Caco-2 (cell line): ENCODE measurements around the gene HELB. TPM values are rescaled to one million over a fixed set of nuclear protein-coding genes. Genes with fewer than 3 reads are reported as not detected.

ENCODE experiments used
- BruUV-seq: library from RNA; stranded (reverse); fragments of 400-500 nt; replicated peaks from 2 replicates; lab custom pipeline; 2021; lab: Mats Ljungman, UMichigan
- CTCF ChIA-PET: fragments of 300-600 bp; sonication (Branson Sonifier 250); formaldehyde crosslinking; loops from one replicate; lab custom pipeline; 2022; ENCODE audit warnings: antibody characterized with exemption; lab: Charles Lee
- POLR2A ChIA-PET: fragments of 300-600 bp; sonication (Branson Sonifier 250); formaldehyde crosslinking; loops from one replicate; lab custom pipeline; 2022; ENCODE audit warnings: antibody characterized with exemption; lab: Charles Lee
- DNase-seq, 2 experiments: peaks; one replicate each; pipeline versions ENCODE4 v3.0.0 to v3.0.0-alpha.2; 2020 to 2022
- H3K27me3 ChIP-seq: replicated peaks from 2 replicates; pipeline ENCODE4 v1.6.0; 2011; ENCODE audit warnings: low read length; ENCODE audit not compliant: control insufficient read depth, insufficient read depth
- H3K36me3 ChIP-seq: 2 replicates; pipeline ENCODE4 v1.5.1; 2011; ENCODE audit warnings: low read length; ENCODE audit not compliant: control insufficient read depth, insufficient read depth
- H3K4me1 ChIP-seq: fragments of 250-450 bp; sonication (Bioruptor Pico); 2 replicates; pipeline ENCODE4 v1.5.1; 2020; ENCODE audit warnings: mild to moderate bottlenecking
- H3K4me3 ChIP-seq: 2 replicates; pipeline ENCODE4 v1.5.1; 2011; ENCODE audit warnings: low read depth, mild to moderate bottlenecking, control low read depth, low read length
- H3K9me3 ChIP-seq: fragments of 250-450 bp; sonication (Bioruptor Pico); 2 replicates; pipeline ENCODE4 v1.5.1; 2020; ENCODE audit warnings: mild to moderate bottlenecking, moderate library complexity
- H3K27ac Mint-ChIP-seq: one replicate; pipeline ENCODE4 v1.8.0; 2022; ENCODE audit warnings: mixed read lengths; ENCODE audit not compliant: unreplicated experiment
- H3K27me3 Mint-ChIP-seq: one replicate; pipeline ENCODE4 v1.8.0; 2022; ENCODE audit warnings: mixed read lengths; ENCODE audit not compliant: insufficient read depth, unreplicated experiment
- H3K36me3 Mint-ChIP-seq: one replicate; pipeline ENCODE4 v1.8.0; 2022; ENCODE audit warnings: mild to moderate bottlenecking, mixed read lengths; ENCODE audit not compliant: insufficient read depth, unreplicated experiment
- H3K4me1 Mint-ChIP-seq: one replicate; pipeline ENCODE4 v1.8.0; 2022; ENCODE audit warnings: low read depth, mixed read lengths; ENCODE audit not compliant: unreplicated experiment
- H3K4me3 Mint-ChIP-seq: one replicate; pipeline ENCODE4 v1.8.0; 2022; ENCODE audit warnings: mild to moderate bottlenecking, moderate library complexity, mixed read lengths; ENCODE audit not compliant: unreplicated experiment
- H3K9me3 Mint-ChIP-seq: one replicate; pipeline ENCODE4 v1.8.0; 2022; ENCODE audit warnings: mixed read lengths; ENCODE audit not compliant: unreplicated experiment
- CTCF ChIP-seq, 2 experiments: fragments of 200-600 bp in 1 of 2; IDR thresholded peaks; 1 replicate in 1 of 2; 2 replicates in 1 of 2; pipeline versions ENCODE4 v1.5.1 to v1.8.0; 2011 to 2022; ENCODE audit warnings: antibody characterized with exemption in 1 of 2, control low read depth in 1 of 2, inconsistent platforms in 1 of 2, low read depth in 1 of 2, low read length in 1 of 2, mild to moderate bottlenecking in 1 of 2, moderate library complexity in 1 of 2; ENCODE audit not compliant: insufficient read depth in 1 of 2, severe bottlenecking in 1 of 2, unreplicated experiment in 1 of 2
- intact Hi-C: fragments of 100-400 bp; cut with micrococcal nuclease; formaldehyde crosslinking; loops from one replicate; pipeline ENCODE4 v1.10.0; 2022; ENCODE audit not compliant: unreplicated experiment
- total RNA-seq: library from RNA; stranded (reverse); gene quantifications from 2 replicates; pipeline ENCODE4 v1.2.3, GENCODE V29; 2022

The HELB gene
- total RNA-seq, 1 experiment from 2014 or later = 3.4 TPM

GRCh38 chr12:66345212-66345611, 42.9 kb downstream of the HELB start:
- no peaks in the 10 kb centered on the region for H3K9me3 Mint-ChIP-seq
- no peaks in the 10 kb centered on the region for H3K4me1 ChIP-seq
- H3K27ac Mint-ChIP-seq = no peak overlapping the region
- no peak overlapping the region for H3K4me3 ChIP-seq
- no peaks in the 10 kb centered on the region for H3K36me3 Mint-ChIP-seq
- no peaks in the 10 kb centered on the region for H3K27me3 Mint-ChIP-seq
- no peak for TF ChIP-seq CTCF (IDR thresholded peaks at IDR 0.05; ENCODE audit: insufficient read depth in 1 of 2, low read depth in 1 of 2, low read length in 1 of 2, severe bottlenecking in 1 of 2, unreplicated experiment in 1 of 2)
- H3K36me3 ChIP-seq = no peaks in the 10 kb centered on the region
- no peaks in the 10 kb centered on the region; the same call in 1 of the 2 replicates for H3K9me3 ChIP-seq
- intact Hi-C loops = no loop called here
- CTCF ChIA-PET = no interaction called here
- H3K27me3 ChIP-seq = no peaks in the 10 kb centered on the region
- peaks cover 7% of the 10 kb centered on the region for H3K4me1 Mint-ChIP-seq
- DNase-seq = no peak
- no TSS peak for BruUV-seq
- no peak overlapping the region for H3K4me3 Mint-ChIP-seq
- POLR2A ChIA-PET = no interaction called here

DNA sequence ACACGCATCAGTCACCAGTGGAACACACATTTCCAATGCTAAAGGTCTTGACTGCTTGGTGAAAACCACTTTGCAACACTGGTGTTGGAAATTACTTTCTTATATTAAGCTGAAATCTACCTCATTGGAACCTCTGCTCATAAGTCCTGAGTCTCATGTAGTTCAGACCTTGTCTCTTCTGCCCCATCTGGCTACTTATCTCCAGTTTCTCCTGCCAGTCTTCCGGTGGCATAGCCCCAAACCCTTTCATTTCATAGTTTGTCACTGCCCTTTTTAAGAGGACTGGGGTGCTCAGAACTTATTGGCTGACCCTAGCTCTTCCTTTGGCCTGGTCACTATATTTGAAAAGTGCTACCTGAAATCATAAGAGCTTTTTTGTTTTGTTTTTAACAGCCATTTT, 43.7 kb downstream of the HELB start:
- no TSS peak for BruUV-seq
- intact Hi-C loops = no loop called here
- Histone ChIP-seq H3K9me3 (no peaks in the 10 kb centered on the region; the same call in 1 of the 2 replicates), H3K4me3 (no peak overlapping the region), H3K27me3 (no peaks in the 10 kb centered on the region), H3K4me1 (no peaks in the 10 kb centered on the region), H3K36me3 (no peaks in the 10 kb centered on the region)
- Mint-ChIP-seq H3K9me3 (no peaks in the 10 kb centered on the region), H3K4me1 (peaks cover 7% of the 10 kb centered on the region), H3K27ac (no peak overlapping the region), H3K36me3 (no peaks in the 10 kb centered on the region), H3K27me3 (no peaks in the 10 kb centered on the region), H3K4me3 (no peak overlapping the region)
- ChIA-PET CTCF (no interaction called here), POLR2A (no interaction called here)
- DNase-seq = no peak
- TF ChIP-seq CTCF (IDR thresholded peaks at IDR 0.05; ENCODE audit: insufficient read depth in 1 of 2, low read depth in 1 of 2, low read length in 1 of 2, severe bottlenecking in 1 of 2, unreplicated experiment in 1 of 2) = no peak

- ChIA-PET CTCF (no interaction called here), POLR2A (no interaction called here)
- no peak overlapping the region for H3K4me3 Mint-ChIP-seq
- H3K4me1 Mint-ChIP-seq = no peaks in the 10 kb centered on the region
- H3K36me3 Mint-ChIP-seq = no peaks in the 10 kb centered on the region
- no peak for TF ChIP-seq CTCF (IDR thresholded peaks at IDR 0.05; ENCODE audit: insufficient read depth in 1 of 2, low read depth in 1 of 2, low read length in 1 of 2, severe bottlenecking in 1 of 2, unreplicated experiment in 1 of 2)
- H3K27ac Mint-ChIP-seq = no peak overlapping the region
- no peaks in the 10 kb centered on the region for H3K36me3 ChIP-seq
- DNase-seq = no peak
- no TSS peak for BruUV-seq
- intact Hi-C loops = loop anchor here (5.0 kb wide), 1 partner anchor 206 kb away; no protein-coding TSS in a partner anchor
- H3K27me3 ChIP-seq = no peaks in the 10 kb centered on the region
- H3K27me3 Mint-ChIP-seq = no peaks in the 10 kb centered on the region
- H3K4me3 ChIP-seq = no peak overlapping the region
- no peaks in the 10 kb centered on the region for H3K9me3 Mint-ChIP-seq
- H3K4me1 ChIP-seq = no peaks in the 10 kb centered on the region
- H3K9me3 ChIP-seq = no peaks in the 10 kb centered on the region
Measured at GRCh38 chr12:66351301-66351700, 49.0 kb downstream of the HELB start.
